OCI-LY1 (cell line): ENCODE results near the gene PLGRKT.

Experiments used
- H2AFZ ChIP-seq: fragments of 200-600 bp; sonication (generic), shearing (Covaris generic); 2 replicates; pipeline ENCODE4 v1.6.0; 2014; ENCODE audit warnings: antibody characterized with exemption, mild to moderate bottlenecking, low read length
- H3F3A ChIP-seq: fragments of 200-600 bp; sonication (generic), shearing (Covaris generic); 2 replicates; pipeline ENCODE4 v1.6.0; 2014; ENCODE audit warnings: mild to moderate bottlenecking, antibody characterized with exemption, low read length, moderate library complexity; ENCODE audit not compliant: insufficient read depth
- H3K27ac ChIP-seq: fragments of 200-600 bp; sonication (generic); 2 replicates; pipeline ENCODE4 v1.5.1; 2014; ENCODE audit warnings: low read length, mixed run types, mild to moderate bottlenecking, low read depth; ENCODE audit not compliant: poor library complexity, severe bottlenecking
- H3K27me3 ChIP-seq: fragments of 200-600 bp; sonication (generic); 2 replicates; pipeline ENCODE4 v1.6.0; 2014; ENCODE audit warnings: antibody characterized with exemption, mild to moderate bottlenecking, low read length, moderate library complexity; ENCODE audit not compliant: insufficient read depth
- H3K36me3 ChIP-seq: fragments of 200-600 bp; sonication (generic); 2 replicates; pipeline ENCODE4 v1.6.1; 2014; ENCODE audit warnings: mild to moderate bottlenecking, antibody characterized with exemption, low read length, moderate library complexity, mixed read lengths; ENCODE audit not compliant: insufficient read depth
- H3K4me1 ChIP-seq: fragments of 200-600 bp; sonication (generic); 2 replicates; pipeline ENCODE4 v1.5.1; 2014; ENCODE audit warnings: mild to moderate bottlenecking, low read length, moderate library complexity; ENCODE audit not compliant: insufficient read depth, severe bottlenecking
- H3K4me2 ChIP-seq: fragments of 200-600 bp; sonication (generic), shearing (Covaris generic); 2 replicates; pipeline ENCODE4 v1.6.1; 2014; ENCODE audit warnings: low read length
- H3K4me3 ChIP-seq: fragments of 200-600 bp; sonication (generic); 2 replicates; pipeline ENCODE4 v1.5.1; 2014; ENCODE audit warnings: low read length, low read depth, mild to moderate bottlenecking, mixed read lengths; ENCODE audit not compliant: poor library complexity, severe bottlenecking
- H3K79me2 ChIP-seq: fragments of 200-600 bp; shearing (Covaris generic); 2 replicates; pipeline ENCODE4 v1.6.1; 2016; ENCODE audit warnings: mixed run types, low read length, mixed read lengths; ENCODE audit not compliant: insufficient read depth
- H3K9ac ChIP-seq: fragments of 200-600 bp; sonication (generic), shearing (Covaris generic); 2 replicates; pipeline ENCODE4 v1.6.1; 2014; ENCODE audit warnings: mild to moderate bottlenecking, low read length, mixed read lengths
- H3K9me2 ChIP-seq: fragments of 200-600 bp; sonication (generic), shearing (Covaris generic); 2 replicates; pipeline ENCODE4 v1.6.1; 2014; ENCODE audit warnings: low read depth, mild to moderate bottlenecking, low read length, mixed read lengths
- H3K9me3 ChIP-seq: fragments of 200-600 bp; shearing (Covaris generic); 2 replicates; pipeline ENCODE4 v1.6.1; 2014; ENCODE audit warnings: low read length, mixed read lengths
- H4K20me1 ChIP-seq: fragments of 200-600 bp; sonication (generic), shearing (Covaris generic); 2 replicates; pipeline ENCODE4 v1.6.0; 2016; ENCODE audit warnings: mild to moderate bottlenecking, low read length; ENCODE audit not compliant: insufficient read depth
- CTCF ChIP-seq: fragments of 200-600 bp; sonication (generic), shearing (Covaris generic); IDR thresholded peaks from 2 replicates; pipeline ENCODE4 v1.5.1; 2017; ENCODE audit warnings: mild to moderate bottlenecking, antibody characterized with exemption, low read length, moderate library complexity, mixed read lengths
- EZH2 ChIP-seq: fragments of 200-600 bp; sonication (generic), shearing (Covaris generic); IDR thresholded peaks from 2 replicates; pipeline ENCODE4 v1.8.0; 2017; ENCODE audit warnings: borderline replicate concordance, mixed run types, mild to moderate bottlenecking, antibody characterized with exemption, low read length, moderate library complexity, mixed read lengths

The PLGRKT gene

GRCh38 chr9:5443850-5444249 is 6.1 kb upstream of the PLGRKT start:
- Histone ChIP-seq H3K4me2 (no peak overlapping the region), H3K9ac (no peak overlapping the region), H3K4me1 (peaks cover 4% of the 10 kb centered on the region), H3K9me3 (no peaks in the 10 kb centered on the region), H2AFZ (no peak overlapping the region), H3K4me3 (no peak overlapping the region), H3K36me3 (no peaks in the 10 kb centered on the region), H3F3A (no peaks in the 10 kb centered on the region), H3K27me3 (no peaks in the 10 kb centered on the region), H3K27ac (no peak overlapping the region), H4K20me1 (no peaks in the 10 kb centered on the region), H3K79me2 (no peaks in the 10 kb centered on the region), H3K9me2 (no peaks in the 10 kb centered on the region)
- TF ChIP-seq CTCF (no peak), EZH2 (no peak)

- TF ChIP-seq CTCF: peak; percentile 90
- no peak for TF ChIP-seq EZH2
- H3K27me3 ChIP-seq: no peaks in the 10 kb centered on the region
- H3K79me2 ChIP-seq: no peaks in the 10 kb centered on the region
- no peaks in the 10 kb centered on the region for H3K36me3 ChIP-seq
- H3K4me1 ChIP-seq: peaks cover 14% of the 10 kb centered on the region
- H3K27ac ChIP-seq: no peak overlapping the region
- H3K4me2 ChIP-seq: no peak overlapping the region
- no peak overlapping the region for H3K4me3 ChIP-seq
- no peak overlapping the region for H3K9ac ChIP-seq
- no peak overlapping the region for H2AFZ ChIP-seq
- no peaks in the 10 kb centered on the region for H3F3A ChIP-seq
- no peaks in the 10 kb centered on the region for H3K9me3 ChIP-seq
- no peaks in the 10 kb centered on the region for H4K20me1 ChIP-seq
- no peaks in the 10 kb centered on the region for H3K9me2 ChIP-seq
These were observed 4.8 kb upstream of the PLGRKT start for GRCh38 chr9:5442400-5443011.

- H3K4me2 ChIP-seq: no peak overlapping the region
- H3K36me3 ChIP-seq: peaks cover 3% of the 10 kb centered on the region
- H3K9ac ChIP-seq: no peak overlapping the region
- no peaks in the 10 kb centered on the region for H3K9me2 ChIP-seq
- H2AFZ ChIP-seq: no peak overlapping the region
- no peaks in the 10 kb centered on the region for H3F3A ChIP-seq
- H4K20me1 ChIP-seq: no peaks in the 10 kb centered on the region
- no peaks in the 10 kb centered on the region for H3K79me2 ChIP-seq
- H3K9me3 ChIP-seq: no peaks in the 10 kb centered on the region
- H3K27me3 ChIP-seq: no peaks in the 10 kb centered on the region
- no peak for TF ChIP-seq EZH2
- TF ChIP-seq CTCF: no peak
- H3K4me1 ChIP-seq: peaks cover 22% of the 10 kb centered on the region
- no peak overlapping the region for H3K27ac ChIP-seq
- H3K4me3 ChIP-seq: no peak overlapping the region
These were observed 3.3 kb upstream of the PLGRKT start for GRCh38 chr9:5441043-5441442.
